ENCODE measurements around the gene SPZ1. TPM values are rescaled to one million over a fixed set of nuclear protein-coding genes. Genes with fewer than 3 reads are reported as not detected.
"Not testable (repeated sequence)": the region's sequence is repeated elsewhere in the genome, so short reads cannot be mapped to it uniquely, and the experiment has no call there.

SPZ1 gene, protein sequence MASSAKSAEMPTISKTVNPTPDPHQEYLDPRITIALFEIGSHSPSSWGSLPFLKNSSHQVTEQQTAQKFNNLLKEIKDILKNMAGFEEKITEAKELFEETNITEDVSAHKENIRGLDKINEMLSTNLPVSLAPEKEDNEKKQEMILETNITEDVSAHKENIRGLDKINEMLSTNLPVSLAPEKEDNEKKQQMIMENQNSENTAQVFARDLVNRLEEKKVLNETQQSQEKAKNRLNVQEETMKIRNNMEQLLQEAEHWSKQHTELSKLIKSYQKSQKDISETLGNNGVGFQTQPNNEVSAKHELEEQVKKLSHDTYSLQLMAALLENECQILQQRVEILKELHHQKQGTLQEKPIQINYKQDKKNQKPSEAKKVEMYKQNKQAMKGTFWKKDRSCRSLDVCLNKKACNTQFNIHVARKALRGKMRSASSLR
- not detected for polyA plus RNA-seq

DNA sequence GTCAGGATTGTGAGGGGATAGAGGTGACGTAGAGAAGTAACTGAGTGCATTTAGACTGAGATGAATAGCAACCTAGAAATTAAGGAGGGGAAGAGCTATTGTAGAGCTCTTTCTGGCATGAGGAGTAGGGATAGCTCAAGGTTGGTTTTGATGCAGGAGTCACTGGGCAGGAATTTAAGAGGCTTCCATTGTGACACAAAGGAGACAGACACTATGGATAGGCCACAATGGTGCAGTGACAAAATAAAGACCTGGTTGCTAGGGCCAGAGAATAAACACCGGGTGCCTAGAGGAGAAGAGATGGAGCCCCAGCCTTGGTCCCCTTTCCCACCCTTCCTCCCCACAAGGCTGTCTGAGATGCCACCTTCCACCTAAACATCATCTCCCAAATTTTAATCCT, at the start of gene SPZ1:
TSS of gene SPZ1 (plus strand) at position 301 of the 400 bp plus-strand sequence. CDS start 214 bp downstream, outside the sequence.
- Histone ChIP-seq H3K27me3 (ENCODE audit: control insufficient read depth in 1 of 2, insufficient read depth in 2 of 2, low read length in 2 of 2) (no peaks in the 10 kb centered on the region), H3K27ac (ENCODE audit: low read depth in 2 of 2, low read length in 1 of 2) (no peak within 1 kb of the TSS), H3K36me3 (ENCODE audit: control insufficient read depth in 2 of 2, insufficient read depth in 2 of 2, low read length in 1 of 2) (no peaks in the 10 kb centered on the region), H3K4me3 (ENCODE audit: low read depth in 1 of 2, low read length in 2 of 2) (no peak within 1 kb of the TSS), H3K9me3 (ENCODE audit: control insufficient read depth in 2 of 2, insufficient read depth in 1 of 2, low read depth in 1 of 2, low read length in 1 of 2) (no peaks in the 10 kb centered on the region), H3K4me1 (ENCODE audit: control insufficient read depth in 2 of 2, insufficient read depth in 2 of 2, low read length in 1 of 2) (no peaks in the 10 kb centered on the region)
- 66 to 83% methylated on average over 2 of the region's 2 CpGs for WGBS, 2 donors

DNA sequence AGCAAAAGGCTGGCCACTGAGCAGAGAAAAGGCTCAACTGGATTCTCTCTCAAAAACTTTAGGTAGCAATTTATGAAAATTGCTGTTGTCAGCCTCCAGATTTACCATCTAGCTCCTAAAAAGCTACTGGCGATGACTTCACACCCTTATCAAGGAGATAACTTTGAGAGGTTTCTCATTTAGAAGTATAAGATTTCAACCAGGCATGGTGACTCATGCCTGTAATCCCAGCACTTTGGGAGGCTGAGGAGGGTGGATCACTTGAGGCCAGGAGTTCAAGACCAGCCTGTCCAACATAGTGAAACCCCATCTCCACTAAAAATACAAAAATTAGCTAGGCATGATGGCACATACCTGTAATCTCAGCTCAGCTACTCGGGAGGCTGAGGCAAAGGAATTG, 49.3 kb upstream of the SPZ1 start:
- H3K4me3 ChIP-seq (ENCODE audit: low read depth in 1 of 2, low read length in 2 of 2); H3K4me1 ChIP-seq (ENCODE audit: control insufficient read depth in 2 of 2, insufficient read depth in 2 of 2, low read length in 1 of 2); H3K9me3 ChIP-seq (ENCODE audit: control insufficient read depth in 2 of 2, insufficient read depth in 1 of 2, low read depth in 1 of 2, low read length in 1 of 2); H3K27me3 ChIP-seq (ENCODE audit: control insufficient read depth in 1 of 2, insufficient read depth in 2 of 2, low read length in 2 of 2); H3K36me3 ChIP-seq (ENCODE audit: control insufficient read depth in 2 of 2, insufficient read depth in 2 of 2, low read length in 1 of 2); H3K27ac ChIP-seq (ENCODE audit: low read depth in 2 of 2, low read length in 1 of 2): not testable (repeated sequence)
- WGBS, 2 donors = 93 to 94% methylated on average over 2 of the region's 2 CpGs

DNA sequence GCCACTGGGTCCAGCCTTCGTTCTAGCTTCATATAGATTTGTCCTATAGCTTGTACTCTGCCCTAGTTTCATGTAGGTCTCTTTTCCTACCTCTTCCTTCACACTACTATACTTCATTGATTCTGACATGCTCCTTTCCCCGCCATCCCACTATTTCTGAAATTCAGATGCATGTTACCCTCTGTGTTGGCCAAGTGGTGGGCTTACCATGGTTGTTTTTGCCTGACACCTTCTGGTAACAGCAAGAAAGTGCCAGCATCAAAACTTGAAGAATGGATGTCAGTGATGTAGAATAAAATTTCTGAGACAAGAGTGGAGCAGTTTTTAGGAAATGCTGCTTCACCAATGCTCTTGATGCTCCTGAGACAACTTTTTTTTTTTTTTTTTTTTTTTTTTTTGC, 44.5 kb upstream of the SPZ1 start:
- Histone ChIP-seq H3K4me3 (ENCODE audit: low read depth in 1 of 2, low read length in 2 of 2) (no peak overlapping the region), H3K4me1 (ENCODE audit: control insufficient read depth in 2 of 2, insufficient read depth in 2 of 2, low read length in 1 of 2) (no peaks in the 10 kb centered on the region), H3K27ac (ENCODE audit: low read depth in 2 of 2, low read length in 1 of 2) (no peak overlapping the region), H3K27me3 (ENCODE audit: control insufficient read depth in 1 of 2, insufficient read depth in 2 of 2, low read length in 2 of 2) (no peaks in the 10 kb centered on the region), H3K9me3 (ENCODE audit: control insufficient read depth in 2 of 2, insufficient read depth in 1 of 2, low read depth in 1 of 2, low read length in 1 of 2) (no peaks in the 10 kb centered on the region), H3K36me3 (ENCODE audit: control insufficient read depth in 2 of 2, insufficient read depth in 2 of 2, low read length in 1 of 2) (no peaks in the 10 kb centered on the region)
- 79 to 81% methylated on average over 2 of the region's 2 CpGs for WGBS, 2 donors

GRCh38 chr5:80276186-80276585, 43.6 kb upstream of the SPZ1 start:
- Histone ChIP-seq H3K36me3 (ENCODE audit: control insufficient read depth in 2 of 2, insufficient read depth in 2 of 2, low read length in 1 of 2) (no peaks in the 10 kb centered on the region), H3K27ac (ENCODE audit: low read depth in 2 of 2, low read length in 1 of 2) (no peak overlapping the region), H3K4me3 (ENCODE audit: low read depth in 1 of 2, low read length in 2 of 2) (no peak overlapping the region), H3K9me3 (ENCODE audit: control insufficient read depth in 2 of 2, insufficient read depth in 1 of 2, low read depth in 1 of 2, low read length in 1 of 2) (no peaks in the 10 kb centered on the region), H3K4me1 (ENCODE audit: control insufficient read depth in 2 of 2, insufficient read depth in 2 of 2, low read length in 1 of 2) (no peaks in the 10 kb centered on the region), H3K27me3 (ENCODE audit: control insufficient read depth in 1 of 2, insufficient read depth in 2 of 2, low read length in 2 of 2) (no peaks in the 10 kb centered on the region)

DNA sequence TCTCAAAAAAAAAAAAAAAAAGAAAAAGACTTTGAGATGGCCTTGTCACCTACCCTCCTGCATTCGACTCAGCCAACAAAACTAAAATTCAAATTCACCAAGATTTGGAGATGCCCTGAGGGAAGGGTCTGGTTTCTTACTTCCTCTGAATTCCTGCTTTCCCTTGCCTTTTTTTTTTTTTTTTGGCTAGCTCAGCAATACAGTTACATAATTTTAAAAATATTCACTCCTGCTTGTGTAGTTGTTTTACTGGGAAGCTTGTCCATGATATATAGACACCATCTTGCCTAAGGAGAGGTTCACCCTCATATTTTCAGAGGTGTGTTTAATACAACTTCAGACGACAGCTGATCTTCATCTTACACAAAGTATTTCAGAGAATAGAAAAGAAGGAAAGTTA, 42.6 kb upstream of the SPZ1 start:
- H3K27me3 ChIP-seq (ENCODE audit: control insufficient read depth in 1 of 2, insufficient read depth in 2 of 2, low read length in 2 of 2) = no peaks in the 10 kb centered on the region
- WGBS, 2 donors = 38 to 60% methylated on average over 2 of the region's 2 CpGs
- no peak overlapping the region for H3K27ac ChIP-seq (ENCODE audit: low read depth in 2 of 2, low read length in 1 of 2)
- H3K9me3 ChIP-seq (ENCODE audit: control insufficient read depth in 2 of 2, insufficient read depth in 1 of 2, low read depth in 1 of 2, low read length in 1 of 2) = peaks cover 0 to 3% of the 10 kb centered on the region in 2 donors
- no peaks in the 10 kb centered on the region for H3K36me3 ChIP-seq (ENCODE audit: control insufficient read depth in 2 of 2, insufficient read depth in 2 of 2, low read length in 1 of 2)
- H3K4me1 ChIP-seq (ENCODE audit: control insufficient read depth in 2 of 2, insufficient read depth in 2 of 2, low read length in 1 of 2) = no peaks in the 10 kb centered on the region
- H3K4me3 ChIP-seq (ENCODE audit: low read depth in 1 of 2, low read length in 2 of 2) = no peak overlapping the region

- no peak overlapping the region for H3K27ac ChIP-seq (ENCODE audit: low read depth in 2 of 2, low read length in 1 of 2)
- H3K27me3 ChIP-seq (ENCODE audit: control insufficient read depth in 1 of 2, insufficient read depth in 2 of 2, low read length in 2 of 2) = no peaks in the 10 kb centered on the region
Observed at GRCh38 chr5:80282054-80282453, 37.7 kb upstream of the SPZ1 start.

GRCh38 chr5:80283360-80283759, 36.4 kb upstream of the SPZ1 start:
- WGBS, 2 donors = 44% methylated on average over 1 of the region's 1 CpG; no CpG with 5 or more reads in 1 of the 2 donors
- no peak overlapping the region for H3K27ac ChIP-seq (ENCODE audit: low read depth in 2 of 2, low read length in 1 of 2)
- H3K36me3 ChIP-seq (ENCODE audit: control insufficient read depth in 2 of 2, insufficient read depth in 2 of 2, low read length in 1 of 2) = no peaks in the 10 kb centered on the region
- H3K9me3 ChIP-seq (ENCODE audit: control insufficient read depth in 2 of 2, insufficient read depth in 1 of 2, low read depth in 1 of 2, low read length in 1 of 2) = peaks cover 0 to 3% of the 10 kb centered on the region in 2 donors
- H3K27me3 ChIP-seq (ENCODE audit: control insufficient read depth in 1 of 2, insufficient read depth in 2 of 2, low read length in 2 of 2) = no peaks in the 10 kb centered on the region
- H3K4me3 ChIP-seq (ENCODE audit: low read depth in 1 of 2, low read length in 2 of 2) = no peak overlapping the region
- H3K4me1 ChIP-seq (ENCODE audit: control insufficient read depth in 2 of 2, insufficient read depth in 2 of 2, low read length in 1 of 2) = no peaks in the 10 kb centered on the region

More at GRCh38 chr5:80282054-80282453, 37.7 kb upstream of the SPZ1 start:
- H3K9me3 ChIP-seq (ENCODE audit: control insufficient read depth in 2 of 2, insufficient read depth in 1 of 2, low read depth in 1 of 2, low read length in 1 of 2) = peaks cover 0 to 3% of the 10 kb centered on the region in 2 donors
- no peaks in the 10 kb centered on the region for H3K36me3 ChIP-seq (ENCODE audit: control insufficient read depth in 2 of 2, insufficient read depth in 2 of 2, low read length in 1 of 2)
- no peak overlapping the region for H3K4me3 ChIP-seq (ENCODE audit: low read depth in 1 of 2, low read length in 2 of 2)
- 49 to 72% methylated on average over 3 of the region's 3 CpGs for WGBS, 2 donors
- H3K4me1 ChIP-seq (ENCODE audit: control insufficient read depth in 2 of 2, insufficient read depth in 2 of 2, low read length in 1 of 2) = no peaks in the 10 kb centered on the region

DNA sequence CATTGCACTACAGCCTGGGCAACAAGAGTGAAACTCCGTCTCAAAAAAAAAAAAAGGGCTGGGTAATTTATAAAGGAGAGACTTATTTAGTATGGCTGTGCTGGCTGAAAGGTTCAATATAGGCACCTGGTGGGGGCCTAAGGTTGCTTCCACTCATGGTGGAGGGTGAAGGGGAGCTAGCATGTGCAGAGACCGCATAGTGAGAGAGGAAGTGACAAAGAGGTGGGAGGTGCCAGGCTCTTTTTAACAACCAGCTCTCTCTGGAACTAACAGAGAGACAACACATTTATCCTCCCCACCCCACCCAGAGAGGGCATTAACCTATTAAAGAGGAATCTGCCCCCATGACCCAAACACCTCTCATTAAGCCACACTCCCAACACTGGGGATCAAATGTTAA, 35.1 kb upstream of the SPZ1 start:
- Histone ChIP-seq H3K4me3 (ENCODE audit: low read depth in 1 of 2, low read length in 2 of 2) (no peak overlapping the region), H3K9me3 (ENCODE audit: control insufficient read depth in 2 of 2, insufficient read depth in 1 of 2, low read depth in 1 of 2, low read length in 1 of 2) (peaks cover 0 to 3% of the 10 kb centered on the region in 2 donors), H3K36me3 (ENCODE audit: control insufficient read depth in 2 of 2, insufficient read depth in 2 of 2, low read length in 1 of 2) (no peaks in the 10 kb centered on the region), H3K27me3 (ENCODE audit: control insufficient read depth in 1 of 2, insufficient read depth in 2 of 2, low read length in 2 of 2) (no peaks in the 10 kb centered on the region), H3K27ac (ENCODE audit: low read depth in 2 of 2, low read length in 1 of 2) (no peak overlapping the region), H3K4me1 (ENCODE audit: control insufficient read depth in 2 of 2, insufficient read depth in 2 of 2, low read length in 1 of 2) (no peaks in the 10 kb centered on the region)
- 58% methylated on average over 2 of the region's 2 CpGs for WGBS, 2 donors

- no peak overlapping the region for H3K27ac ChIP-seq (ENCODE audit: low read depth in 2 of 2, low read length in 1 of 2)
- H3K4me3 ChIP-seq (ENCODE audit: low read depth in 1 of 2, low read length in 2 of 2) = no peak overlapping the region
- H3K27me3 ChIP-seq (ENCODE audit: control insufficient read depth in 1 of 2, insufficient read depth in 2 of 2, low read length in 2 of 2) = no peaks in the 10 kb centered on the region
- WGBS, 2 donors = 84 to 98% methylated on average over 2 of the region's 2 CpGs
- H3K4me1 ChIP-seq (ENCODE audit: control insufficient read depth in 2 of 2, insufficient read depth in 2 of 2, low read length in 1 of 2) = no peaks in the 10 kb centered on the region
- H3K9me3 ChIP-seq (ENCODE audit: control insufficient read depth in 2 of 2, insufficient read depth in 1 of 2, low read depth in 1 of 2, low read length in 1 of 2) = no peaks in the 10 kb centered on the region
- H3K36me3 ChIP-seq (ENCODE audit: control insufficient read depth in 2 of 2, insufficient read depth in 2 of 2, low read length in 1 of 2) = no peaks in the 10 kb centered on the region
Observed at GRCh38 chr5:80288177-80288576, 31.6 kb upstream of the SPZ1 start.

DNA sequence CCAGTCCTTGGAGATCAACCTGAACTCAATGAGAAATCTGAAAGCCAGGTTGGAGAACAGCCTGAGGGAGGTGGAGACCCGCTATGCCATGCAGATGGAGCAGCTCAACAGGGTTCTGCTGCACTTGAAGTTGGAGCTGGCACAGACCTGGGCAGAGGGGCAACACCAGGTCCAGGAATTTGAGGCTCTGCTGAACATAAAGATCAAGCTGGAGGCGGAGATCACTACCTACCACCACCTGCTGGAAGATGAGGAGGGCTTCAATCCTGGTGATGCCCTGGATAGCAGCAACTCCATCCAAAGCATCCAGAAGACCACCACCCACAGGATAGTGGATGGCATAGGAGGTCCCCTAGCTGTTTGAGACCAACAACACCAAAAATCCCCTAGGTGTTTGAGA, 30.5 kb upstream of the SPZ1 start:
- H3K36me3 ChIP-seq (ENCODE audit: control insufficient read depth in 2 of 2, insufficient read depth in 2 of 2, low read length in 1 of 2) = no peaks in the 10 kb centered on the region
- no peaks in the 10 kb centered on the region for H3K27me3 ChIP-seq (ENCODE audit: control insufficient read depth in 1 of 2, insufficient read depth in 2 of 2, low read length in 2 of 2)
- H3K9me3 ChIP-seq (ENCODE audit: control insufficient read depth in 2 of 2, insufficient read depth in 1 of 2, low read depth in 1 of 2, low read length in 1 of 2) = no peaks in the 10 kb centered on the region
- H3K4me1 ChIP-seq (ENCODE audit: control insufficient read depth in 2 of 2, insufficient read depth in 2 of 2, low read length in 1 of 2) = no peaks in the 10 kb centered on the region
- H3K4me3 ChIP-seq (ENCODE audit: low read depth in 1 of 2, low read length in 2 of 2) = no peak overlapping the region
- WGBS, 2 donors = 96 to 100% methylated on average over 2 of the region's 2 CpGs
- no peak overlapping the region for H3K27ac ChIP-seq (ENCODE audit: low read depth in 2 of 2, low read length in 1 of 2)

All from esophagus (tissue), 2 donors.